Esophagus muscularis mucosa (tissue), 3 donors: ENCODE measurements around the gene SND1.

Experiments used
- CTCF ChIP-seq, 3 experiments: fragments of 200-600 bp in 2 of 3; fragments of 450-650 bp in 1 of 3; sonication (generic) in 2 of 3; IDR thresholded peaks; one replicate each; pipeline ENCODE4 v1.5.1; 2017 to 2019; ENCODE audit warnings: antibody characterized with exemption in 3 of 3, mild to moderate bottlenecking in 2 of 3, moderate library complexity in 1 of 3
- POLR2AphosphoS5 ChIP-seq, 2 donors: sonication (generic); formaldehyde crosslinking; IDR thresholded peaks; one replicate each; pipeline ENCODE4 v1.6.1; 2017; ENCODE audit warnings: antibody characterized with exemption in 2 of 2

- no peak for TF ChIP-seq CTCF (IDR thresholded peaks at IDR 0.05)
- TF ChIP-seq POLR2AphosphoS5 (IDR thresholded peaks at IDR 0.05) = no peak
Measured at GRCh38 chr7:128003787-128004186, 351.8 kb downstream of the SND1 start.
